MM.1S (cell line): ENCODE data around the gene SYK.

Experiments
- CTCF ChIP-seq: fragments of 300-600 bp; sonication (generic); IDR thresholded peaks from 2 replicates; pipeline ENCODE4 v1.5.1; 2016; ENCODE audit warnings: antibody characterized with exemption, low read length, mixed read lengths
- EZH2 ChIP-seq: fragments of 300-600 bp; sonication (generic); optimal IDR thresholded peaks from 2 replicates; pipeline ENCODE3; 2017; ENCODE audit warnings: low read depth, mild to moderate bottlenecking, antibody characterized with exemption, low read length, mixed read lengths
- EZH2phosphoT487 ChIP-seq: fragments of 300-600 bp; sonication (generic); IDR thresholded peaks from 2 replicates; pipeline ENCODE4 v1.6.1; 2018; ENCODE audit warnings: antibody characterized with exemption, low read length

- TF ChIP-seq CTCF (no peak), EZH2 (no peak), EZH2phosphoT487 (no peak)
These were observed 119.5 kb downstream of the SYK start for GRCh38 chr9:90921104-90921503.
